ENCODE results near the gene ATP8A2. TPM values are rescaled to one million over a fixed set of nuclear protein-coding genes. Genes with fewer than 3 reads are reported as not detected.

ATP8A2 gene
- polyA plus RNA-seq, 3 donors: not detected

DNA sequence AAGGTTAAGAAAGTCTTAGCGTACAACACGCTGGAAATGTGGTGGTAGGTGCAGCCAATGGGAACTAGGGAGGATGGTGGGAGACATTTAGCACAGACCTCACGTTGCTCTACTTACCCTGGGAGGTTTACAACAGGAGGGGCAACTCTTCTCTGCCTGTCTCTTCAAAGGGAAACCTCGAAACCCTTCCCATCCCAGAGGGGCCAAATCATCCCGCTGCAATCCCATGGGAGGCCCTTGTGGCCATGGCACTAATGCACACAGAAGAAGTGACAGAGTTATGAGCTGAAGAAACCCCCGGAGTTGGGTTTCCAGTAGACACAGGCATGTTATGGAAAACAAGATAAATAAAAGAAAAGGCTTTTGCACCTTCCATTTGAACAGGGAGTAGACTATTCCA lies 644.4 kb downstream of the ATP8A2 start:
- H3K27ac ChIP-seq (ENCODE audit: low read depth in 1 of 2, low read length in 2 of 2): no peak overlapping the region
- no peak overlapping the region for H3K4me3 Mint-ChIP-seq

DNA sequence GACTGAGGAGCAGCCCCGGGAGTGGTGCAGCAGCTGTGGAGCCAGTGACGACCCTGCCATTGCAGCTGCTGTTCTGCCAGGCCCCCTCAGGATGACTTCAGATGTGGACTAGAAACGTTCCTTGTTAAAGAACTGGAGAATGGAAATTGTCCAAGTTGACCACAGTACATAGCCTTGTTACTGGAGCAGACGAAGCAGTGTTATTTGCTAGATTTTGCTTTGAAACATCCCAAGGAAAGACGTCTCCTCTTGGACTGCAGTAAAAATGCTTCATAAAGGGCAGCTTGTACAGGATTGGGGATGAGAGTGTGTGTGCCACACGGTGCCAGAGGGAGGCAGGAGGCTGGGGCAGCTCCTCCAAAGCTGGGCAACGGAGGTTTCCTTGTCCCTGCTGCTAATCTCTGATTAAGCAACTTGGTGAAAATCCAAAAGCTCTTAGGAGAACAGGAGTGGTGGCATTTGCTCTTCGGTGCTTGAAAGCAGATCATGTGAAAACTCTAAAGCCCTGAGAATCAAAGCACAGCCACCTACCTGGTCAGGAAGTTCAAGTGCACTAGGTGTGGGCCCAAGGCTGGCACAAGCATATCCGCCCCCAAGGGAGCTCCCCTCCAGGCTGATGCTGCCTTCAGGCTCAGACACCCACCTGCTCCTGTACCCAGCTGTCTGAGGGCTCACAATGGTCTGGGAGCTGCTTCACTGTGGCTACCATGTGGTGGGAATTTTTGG lies 645.6 kb downstream of the ATP8A2 start:
- Histone ChIP-seq H3K79me2 (ENCODE audit: insufficient read depth, low read length) (no peaks in the 10 kb centered on the region), H3K4me1 (ENCODE audit: control insufficient read depth in 1 of 2, insufficient read depth in 2 of 2, low read length in 2 of 2) (no peaks in the 10 kb centered on the region), H3K4me3 (replicated peaks in 1 of 3; ENCODE audit: low read depth in 2 of 3, low read length in 3 of 3) (no peak overlapping the region), H3K27me3 (ENCODE audit: control insufficient read depth in 2 of 2, insufficient read depth in 2 of 2, low read length in 2 of 2) (peaks cover 0 to under 1% of the 10 kb centered on the region in 2 donors), H3K36me3 (replicated peaks in 1 of 2; ENCODE audit: control insufficient read depth in 1 of 2, insufficient read depth in 2 of 2, low read length in 2 of 2) (no peaks in the 10 kb centered on the region), H3K27ac (ENCODE audit: low read depth in 1 of 2, low read length in 2 of 2) (no peak overlapping the region), H3K4me2 (replicated peaks; ENCODE audit: extremely low read depth, low read length, poor library complexity, severe bottlenecking) (no peak overlapping the region), H4K20me1 (ENCODE audit: insufficient read depth, low read length) (no peaks in the 10 kb centered on the region), H2AFZ (ENCODE audit: insufficient read depth, low read depth, low read length, poor library complexity, severe bottlenecking) (no peak overlapping the region), H3K9me3 (replicated peaks in 1 of 2; ENCODE audit: control insufficient read depth in 1 of 2, insufficient read depth in 1 of 2, low read length in 2 of 2) (peaks cover 0 to 3% of the 10 kb centered on the region in 2 donors), H3K9ac (ENCODE audit: insufficient read depth, low read length, poor library complexity, severe bottlenecking) (no peak overlapping the region)
- WGBS (ENCODE audit: insufficient coverage): 96% methylated on average over 8 of the region's 9 CpGs
- Mint-ChIP-seq H3K4me1 (peaks cover under 1% of the 10 kb centered on the region), H3K4me3 (no peak overlapping the region), H3K27me3 (ENCODE audit: low read depth in 3 of 3) (peaks cover 8 to 18% (median 10%) of the 10 kb centered on the region in 3 donors), H3K9me3 (peaks cover 0 to 9% (median 2%) of the 10 kb centered on the region in 7 donors), H3K36me3 (no peaks in the 10 kb centered on the region), H3K27ac (no peak overlapping the region)
- DNase-seq: no peak
- intact Hi-C loops (cut with micrococcal nuclease): no loop called here
- TF ChIP-seq, protein P1, sequence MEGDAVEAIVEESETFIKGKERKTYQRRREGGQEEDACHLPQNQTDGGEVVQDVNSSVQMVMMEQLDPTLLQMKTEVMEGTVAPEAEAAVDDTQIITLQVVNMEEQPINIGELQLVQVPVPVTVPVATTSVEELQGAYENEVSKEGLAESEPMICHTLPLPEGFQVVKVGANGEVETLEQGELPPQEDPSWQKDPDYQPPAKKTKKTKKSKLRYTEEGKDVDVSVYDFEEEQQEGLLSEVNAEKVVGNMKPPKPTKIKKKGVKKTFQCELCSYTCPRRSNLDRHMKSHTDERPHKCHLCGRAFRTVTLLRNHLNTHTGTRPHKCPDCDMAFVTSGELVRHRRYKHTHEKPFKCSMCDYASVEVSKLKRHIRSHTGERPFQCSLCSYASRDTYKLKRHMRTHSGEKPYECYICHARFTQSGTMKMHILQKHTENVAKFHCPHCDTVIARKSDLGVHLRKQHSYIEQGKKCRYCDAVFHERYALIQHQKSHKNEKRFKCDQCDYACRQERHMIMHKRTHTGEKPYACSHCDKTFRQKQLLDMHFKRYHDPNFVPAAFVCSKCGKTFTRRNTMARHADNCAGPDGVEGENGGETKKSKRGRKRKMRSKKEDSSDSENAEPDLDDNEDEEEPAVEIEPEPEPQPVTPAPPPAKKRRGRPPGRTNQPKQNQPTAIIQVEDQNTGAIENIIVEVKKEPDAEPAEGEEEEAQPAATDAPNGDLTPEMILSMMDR (IDR thresholded peaks at IDR 0.05): no peak

More for the DNA sequence above, 644.4 kb downstream of the ATP8A2 start:
- 83% methylated on average over 1 of the region's 6 CpGs for WGBS (ENCODE audit: insufficient coverage)
- H3K4me3 ChIP-seq (replicated peaks in 1 of 3; ENCODE audit: low read depth in 2 of 3, low read length in 3 of 3): no peak overlapping the region
- peaks cover 3 to 6% of the 10 kb centered on the region in 2 donors for H3K27me3 ChIP-seq (ENCODE audit: control insufficient read depth in 2 of 2, insufficient read depth in 2 of 2, low read length in 2 of 2)
- H2AFZ ChIP-seq (ENCODE audit: insufficient read depth, low read depth, low read length, poor library complexity, severe bottlenecking): no peak overlapping the region
- no peak overlapping the region for H3K4me2 ChIP-seq (replicated peaks; ENCODE audit: extremely low read depth, low read length, poor library complexity, severe bottlenecking)
- intact Hi-C loops (cut with micrococcal nuclease): no loop called here
- TF ChIP-seq, protein P1 (IDR thresholded peaks at IDR 0.05): no peak
- Mint-ChIP-seq H3K27me3 (ENCODE audit: low read depth in 3 of 3) (peaks cover 12 to 25% (median 13%) of the 10 kb centered on the region in 3 donors), H3K27ac (no peak overlapping the region), H3K36me3 (no peaks in the 10 kb centered on the region), H3K4me1 (peaks cover 5% of the 10 kb centered on the region), H3K9me3 (peaks cover 0 to 12% (median 2%) of the 10 kb centered on the region in 7 donors)
- no peaks in the 10 kb centered on the region for H4K20me1 ChIP-seq (ENCODE audit: insufficient read depth, low read length)
- H3K9me3 ChIP-seq (replicated peaks in 1 of 2; ENCODE audit: control insufficient read depth in 1 of 2, insufficient read depth in 1 of 2, low read length in 2 of 2): peaks cover 0 to 3% of the 10 kb centered on the region in 2 donors
- DNase-seq: no peak
- peaks cover 0 to 3% of the 10 kb centered on the region in 2 donors for H3K4me1 ChIP-seq (ENCODE audit: control insufficient read depth in 1 of 2, insufficient read depth in 2 of 2, low read length in 2 of 2)
- no peaks in the 10 kb centered on the region for H3K79me2 ChIP-seq (ENCODE audit: insufficient read depth, low read length)
- no peaks in the 10 kb centered on the region for H3K36me3 ChIP-seq (replicated peaks in 1 of 2; ENCODE audit: control insufficient read depth in 1 of 2, insufficient read depth in 2 of 2, low read length in 2 of 2)
- no peak overlapping the region for H3K9ac ChIP-seq (ENCODE audit: insufficient read depth, low read length, poor library complexity, severe bottlenecking)

Measured in CD14-positive monocyte (primary cell).